Measurements from ENCODE around the gene ARSG. TPM values are rescaled to one million over a fixed set of nuclear protein-coding genes. Genes with fewer than 3 reads are reported as not detected.
"Not testable (repeated sequence)": the region's sequence is repeated elsewhere in the genome, so short reads cannot be mapped to it uniquely, and the experiment has no call there.

Gene ARSG
- total RNA-seq, 1 donor from 2014 or later, result 1.6 TPM

GRCh38 chr17:68356520-68356919 lies 65.2 kb downstream of the ARSG start:
- Histone ChIP-seq H3K9me3 (ENCODE audit: control insufficient read depth in 3 of 3, low read length in 3 of 3) (no peaks in the 10 kb centered on the region), H3K4me1 (ENCODE audit: control insufficient read depth in 3 of 3, insufficient read depth in 3 of 3, low read length in 3 of 3) (peaks cover 0 to 4% (median 2%) of the 10 kb centered on the region in 3 donors), H3K27me3 (ENCODE audit: control insufficient read depth in 3 of 3, insufficient read depth in 3 of 3, low read length in 3 of 3) (no peaks in the 10 kb centered on the region), H3K27ac (ENCODE audit: low read depth, low read length) (no peak overlapping the region), H3K9ac (ENCODE audit: low read depth in 1 of 3, low read length in 3 of 3) (no peak overlapping the region), H3K36me3 (ENCODE audit: control insufficient read depth in 3 of 3, insufficient read depth in 3 of 3, low read length in 3 of 3) (peaks cover 3 to 10% (median 6%) of the 10 kb centered on the region in 3 donors), H3K4me3 (ENCODE audit: low read length in 3 of 3) (no peak overlapping the region)

DNA sequence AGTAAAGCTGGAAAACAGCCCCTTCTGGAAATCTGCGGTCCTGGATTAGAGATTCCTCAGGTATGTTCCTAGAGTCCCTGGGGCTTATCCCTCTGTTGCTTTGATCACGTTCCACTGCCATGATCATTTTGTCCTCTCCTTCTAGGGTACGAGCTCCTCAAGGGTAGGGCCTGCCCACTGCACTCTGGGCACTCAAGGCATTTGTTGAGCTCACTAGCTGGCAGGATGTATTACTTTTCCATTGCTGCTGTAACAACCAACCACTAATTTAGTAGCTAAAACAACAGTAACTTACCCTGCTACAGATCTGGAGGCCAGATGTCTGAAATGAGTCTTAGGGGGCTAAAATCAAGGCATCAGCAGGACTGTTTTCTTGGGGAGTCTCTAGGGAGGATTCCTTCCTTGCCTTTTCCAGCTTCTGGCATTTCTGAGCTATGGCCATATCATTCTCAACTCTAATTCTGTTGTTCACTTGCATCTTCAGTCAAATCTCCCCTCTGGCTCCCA lies 65.7 kb downstream of the ARSG start:
- Histone ChIP-seq H3K9me3 (ENCODE audit: control insufficient read depth in 3 of 3, low read length in 3 of 3) (no peaks in the 10 kb centered on the region), H3K9ac (ENCODE audit: low read depth in 1 of 3, low read length in 3 of 3) (no peak overlapping the region), H3K4me3 (ENCODE audit: low read length in 3 of 3) (no peak overlapping the region), H3K27me3 (ENCODE audit: control insufficient read depth in 3 of 3, insufficient read depth in 3 of 3, low read length in 3 of 3) (no peaks in the 10 kb centered on the region), H3K4me1 (ENCODE audit: control insufficient read depth in 3 of 3, insufficient read depth in 3 of 3, low read length in 3 of 3) (peaks cover 0 to 4% (median 2%) of the 10 kb centered on the region in 3 donors), H3K36me3 (ENCODE audit: control insufficient read depth in 3 of 3, insufficient read depth in 3 of 3, low read length in 3 of 3) (peaks cover 3 to 10% (median 6%) of the 10 kb centered on the region in 3 donors), H3K27ac (ENCODE audit: low read depth, low read length) (no peak overlapping the region)

DNA sequence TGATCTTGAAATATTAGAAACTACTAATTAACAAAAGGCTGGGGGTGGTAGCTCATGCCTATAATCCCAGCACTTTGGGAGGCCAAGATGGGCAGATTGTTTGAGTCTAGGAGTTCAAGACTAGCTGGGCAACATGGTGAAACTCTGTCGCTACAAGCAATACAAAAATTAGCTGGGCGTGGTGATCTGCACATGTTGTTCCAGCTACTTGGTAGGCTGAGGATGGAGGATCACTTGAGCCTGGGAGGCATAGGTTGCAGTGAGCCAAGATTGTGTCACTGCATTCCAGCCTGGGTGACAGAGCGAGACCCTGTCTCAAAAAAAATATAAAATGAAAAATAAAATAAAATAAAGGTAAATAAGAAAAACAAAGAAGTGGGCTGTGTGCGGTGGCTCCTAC lies 66.6 kb downstream of the ARSG start:
- Histone ChIP-seq H3K27ac (ENCODE audit: low read depth, low read length) (no peak overlapping the region), H3K9me3 (ENCODE audit: control insufficient read depth in 3 of 3, low read length in 3 of 3) (no peaks in the 10 kb centered on the region), H3K4me1 (ENCODE audit: control insufficient read depth in 3 of 3, insufficient read depth in 3 of 3, low read length in 3 of 3) (peaks cover 0 to 4% (median 2%) of the 10 kb centered on the region in 3 donors), H3K4me3 (ENCODE audit: low read length in 3 of 3) (no peak overlapping the region), H3K36me3 (ENCODE audit: control insufficient read depth in 3 of 3, insufficient read depth in 3 of 3, low read length in 3 of 3) (peaks cover 3 to 10% (median 6%) of the 10 kb centered on the region in 3 donors), H3K9ac (ENCODE audit: low read depth in 1 of 3, low read length in 3 of 3) (no peak overlapping the region), H3K27me3 (ENCODE audit: control insufficient read depth in 3 of 3, insufficient read depth in 3 of 3, low read length in 3 of 3) (no peaks in the 10 kb centered on the region)

DNA sequence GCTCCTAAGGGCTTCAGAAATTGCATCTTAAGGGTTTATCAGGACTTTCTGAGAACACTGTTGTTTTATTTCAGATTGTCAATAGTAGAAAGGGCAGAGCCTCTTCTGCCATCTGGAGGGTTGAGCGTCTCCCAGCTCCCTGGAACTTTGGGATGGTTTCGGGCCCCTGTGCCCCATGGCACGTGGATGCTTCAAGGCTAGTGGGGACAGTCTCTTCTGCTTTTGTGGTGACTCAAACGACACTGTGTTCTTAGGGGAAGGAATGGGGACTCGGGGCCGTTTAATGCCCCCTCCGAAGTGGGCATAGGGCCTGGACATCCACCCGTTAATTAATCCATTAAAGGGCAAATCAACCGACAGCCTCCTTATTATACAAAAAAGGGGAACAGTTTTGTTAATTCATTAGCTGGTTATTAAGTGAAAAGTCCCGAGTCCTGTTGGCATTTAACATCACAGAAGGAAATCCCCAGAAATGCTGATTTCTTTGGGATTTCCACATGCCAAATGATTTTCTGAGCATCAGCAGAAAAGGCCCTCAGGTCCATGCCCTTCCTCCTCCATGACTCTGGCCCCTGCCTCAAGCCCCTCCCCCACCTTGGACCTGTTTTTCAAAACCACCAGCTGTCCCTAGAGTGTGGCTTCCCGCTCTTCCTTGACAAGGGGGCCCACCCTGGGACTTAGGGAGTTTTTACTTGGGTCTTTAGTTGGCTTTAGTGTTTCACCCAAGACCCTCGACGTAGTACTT lies 68.7 kb downstream of the ARSG start:
- H3K4me3 ChIP-seq (ENCODE audit: low read length in 3 of 3), result no peak overlapping the region
- no peak overlapping the region for H3K27ac ChIP-seq (ENCODE audit: low read depth, low read length)
- no peaks in the 10 kb centered on the region for H3K27me3 ChIP-seq (ENCODE audit: control insufficient read depth in 3 of 3, insufficient read depth in 3 of 3, low read length in 3 of 3)
- peaks cover 3 to 10% (median 6%) of the 10 kb centered on the region in 3 donors for H3K36me3 ChIP-seq (ENCODE audit: control insufficient read depth in 3 of 3, insufficient read depth in 3 of 3, low read length in 3 of 3)
- H3K9me3 ChIP-seq (ENCODE audit: control insufficient read depth in 3 of 3, low read length in 3 of 3), result no peaks in the 10 kb centered on the region
- peaks cover 0 to 2% (median 0%) of the 10 kb centered on the region in 3 donors for H3K4me1 ChIP-seq (ENCODE audit: control insufficient read depth in 3 of 3, insufficient read depth in 3 of 3, low read length in 3 of 3)
- no peak overlapping the region for H3K9ac ChIP-seq (ENCODE audit: low read depth in 1 of 3, low read length in 3 of 3)

GRCh38 chr17:68365469-68365868 lies 74.2 kb downstream of the ARSG start:
- no peak overlapping the region for H3K4me3 ChIP-seq (ENCODE audit: low read length in 3 of 3)
- H3K36me3 ChIP-seq (ENCODE audit: control insufficient read depth in 3 of 3, insufficient read depth in 3 of 3, low read length in 3 of 3), result no peaks in the 10 kb centered on the region
- no peaks in the 10 kb centered on the region for H3K4me1 ChIP-seq (ENCODE audit: control insufficient read depth in 3 of 3, insufficient read depth in 3 of 3, low read length in 3 of 3)
- H3K27ac ChIP-seq (ENCODE audit: low read depth, low read length), result no peak overlapping the region
- no peaks in the 10 kb centered on the region for H3K27me3 ChIP-seq (ENCODE audit: control insufficient read depth in 3 of 3, insufficient read depth in 3 of 3, low read length in 3 of 3)
- H3K9ac ChIP-seq (ENCODE audit: low read depth in 1 of 3, low read length in 3 of 3), result no peak overlapping the region
- H3K9me3 ChIP-seq (ENCODE audit: control insufficient read depth in 3 of 3, low read length in 3 of 3), result no peaks in the 10 kb centered on the region

GRCh38 chr17:68368387-68368786 lies 77.1 kb downstream of the ARSG start:
- Histone ChIP-seq H3K27me3 (ENCODE audit: control insufficient read depth in 3 of 3, insufficient read depth in 3 of 3, low read length in 3 of 3) (no peaks in the 10 kb centered on the region), H3K36me3 (ENCODE audit: control insufficient read depth in 3 of 3, insufficient read depth in 3 of 3, low read length in 3 of 3) (no peaks in the 10 kb centered on the region), H3K4me3 (ENCODE audit: low read length in 3 of 3) (no peak overlapping the region), H3K4me1 (ENCODE audit: control insufficient read depth in 3 of 3, insufficient read depth in 3 of 3, low read length in 3 of 3) (no peaks in the 10 kb centered on the region), H3K9ac (ENCODE audit: low read depth in 1 of 3, low read length in 3 of 3) (no peak overlapping the region), H3K27ac (ENCODE audit: low read depth, low read length) (no peak overlapping the region), H3K9me3 (ENCODE audit: control insufficient read depth in 3 of 3, low read length in 3 of 3) (no peaks in the 10 kb centered on the region)

GRCh38 chr17:68375566-68375965 lies 84.3 kb downstream of the ARSG start:
- Histone ChIP-seq H3K27me3 (ENCODE audit: control insufficient read depth in 3 of 3, insufficient read depth in 3 of 3, low read length in 3 of 3) (no peaks in the 10 kb centered on the region), H3K4me3 (ENCODE audit: low read length in 3 of 3) (no peak overlapping the region), H3K4me1 (ENCODE audit: control insufficient read depth in 3 of 3, insufficient read depth in 3 of 3, low read length in 3 of 3) (peaks cover 28 to 34% (median 28%) of the 10 kb centered on the region in 3 donors), H3K36me3 (ENCODE audit: control insufficient read depth in 3 of 3, insufficient read depth in 3 of 3, low read length in 3 of 3) (no peaks in the 10 kb centered on the region), H3K27ac (ENCODE audit: low read depth, low read length) (no peak overlapping the region), H3K9me3 (ENCODE audit: control insufficient read depth in 3 of 3, low read length in 3 of 3) (no peaks in the 10 kb centered on the region), H3K9ac (ENCODE audit: low read depth in 1 of 3, low read length in 3 of 3) (no peak overlapping the region)

GRCh38 chr17:68376178-68376577 lies 84.9 kb downstream of the ARSG start:
- not testable (repeated sequence) for H3K27ac ChIP-seq (ENCODE audit: low read depth, low read length)

GRCh38 chr17:68377771-68378267 lies 86.5 kb downstream of the ARSG start:
- Histone ChIP-seq H3K27ac (ENCODE audit: low read depth, low read length) (peak overlapping the region; percentile 90), H3K4me3 (ENCODE audit: low read length in 3 of 3) (peak overlapping the region; percentile 34 to 65 (median 47)), H3K9me3 (ENCODE audit: control insufficient read depth in 3 of 3, low read length in 3 of 3) (no peaks in the 10 kb centered on the region), H3K27me3 (ENCODE audit: control insufficient read depth in 3 of 3, insufficient read depth in 3 of 3, low read length in 3 of 3) (no peaks in the 10 kb centered on the region), H3K36me3 (ENCODE audit: control insufficient read depth in 3 of 3, insufficient read depth in 3 of 3, low read length in 3 of 3) (no peaks in the 10 kb centered on the region), H3K9ac (ENCODE audit: low read depth in 1 of 3, low read length in 3 of 3) (peak overlapping the region; percentile 57 to 88 (median 69)), H3K4me1 (ENCODE audit: control insufficient read depth in 3 of 3, insufficient read depth in 3 of 3, low read length in 3 of 3) (peaks cover 28 to 34% (median 28%) of the 10 kb centered on the region in 3 donors)

More at GRCh38 chr17:68376178-68376577, 84.9 kb downstream of the ARSG start:
- H3K9ac ChIP-seq (ENCODE audit: low read depth in 1 of 3, low read length in 3 of 3); H3K9me3 ChIP-seq (ENCODE audit: control insufficient read depth in 3 of 3, low read length in 3 of 3); H3K4me3 ChIP-seq (ENCODE audit: low read length in 3 of 3); H3K27me3 ChIP-seq (ENCODE audit: control insufficient read depth in 3 of 3, insufficient read depth in 3 of 3, low read length in 3 of 3); H3K36me3 ChIP-seq (ENCODE audit: control insufficient read depth in 3 of 3, insufficient read depth in 3 of 3, low read length in 3 of 3): not testable (repeated sequence)
- peaks cover 28 to 34% (median 28%) of the 10 kb centered on the region in 3 donors for H3K4me1 ChIP-seq (ENCODE audit: control insufficient read depth in 3 of 3, insufficient read depth in 3 of 3, low read length in 3 of 3)

Data from skeletal muscle tissue (tissue), 4 donors.